GM21447 (cell line): ENCODE measurements around the gene CGB1.
"Not testable (repeated sequence)": the region's sequence is repeated elsewhere in the genome, so short reads cannot be mapped to it uniquely, and the experiment has no call there.

Source experiments
- ATAC-seq: cut with Tn5 transposase; IDR thresholded peaks from one replicate; pipeline ENCODE4 v1.9.1; 2021; ENCODE audit not compliant: unreplicated experiment

The CGB1 gene

GRCh38 chr19:49024233-49024632, 12.5 kb downstream of the CGB1 start, which contains the start of gene CGB3:
Gene CGB3 (minus strand): TSS chr19:49024333. CDS start chr19:49023971, 362 bp downstream.
- not testable (repeated sequence) for ATAC-seq

- ATAC-seq = no peak
These were observed 14.6 kb downstream of the CGB1 start for GRCh38 chr19:49022116-49022515.

GRCh38 chr19:49020931-49021895, 15.5 kb downstream of the CGB1 start:
- no peak for ATAC-seq

- ATAC-seq = no peak
These were observed 16.4 kb downstream of the CGB1 start for GRCh38 chr19:49020342-49020741.

- no peak for ATAC-seq
These were observed 17.3 kb downstream of the CGB1 start for GRCh38 chr19:49019242-49019932.

- ATAC-seq = not testable (repeated sequence)
These were observed 18.1 kb downstream of the CGB1 start for GRCh38 chr19:49018388-49019241.

- no peak for ATAC-seq
These were observed 18.9 kb downstream of the CGB1 start for GRCh38 chr19:49017666-49018351.

- no peak for ATAC-seq
These were observed 19.5 kb downstream of the CGB1 start, which contains the start of gene LHB for GRCh38 chr19:49017041-49017665. Gene LHB (minus strand): TSS chr19:49017091. CDS start chr19:49017081, 10 bp downstream.

GRCh38 chr19:49016067-49016839, 20.4 kb downstream of the CGB1 start:
- no peak for ATAC-seq

GRCh38 chr19:49014870-49015255, 21.8 kb downstream of the CGB1 start:
- no peak for ATAC-seq

GRCh38 chr19:49014123-49014869, 22.4 kb downstream of the CGB1 start:
- no peak for ATAC-seq

GRCh38 chr19:49011194-49011593, 25.5 kb downstream of the CGB1 start:
- ATAC-seq = no peak

- no peak for ATAC-seq
These were observed 26.2 kb downstream of the CGB1 start for GRCh38 chr19:49010453-49010852.

GRCh38 chr19:49009828-49010227, 26.9 kb downstream of the CGB1 start:
- no peak for ATAC-seq

GRCh38 chr19:49006905-49007304, 29.8 kb downstream of the CGB1 start:
- no peak for ATAC-seq

GRCh38 chr19:49004964-49005614, 31.6 kb downstream of the CGB1 start:
- no peak for ATAC-seq

GRCh38 chr19:49004133-49004532, 32.6 kb downstream of the CGB1 start:
- ATAC-seq = no peak
